ENCODE measurements around the gene ARPC5L. TPM values are rescaled to one million over a fixed set of nuclear protein-coding genes. Genes with fewer than 3 reads are reported as not detected.
"Not testable (repeated sequence)": the region's sequence is repeated elsewhere in the genome, so short reads cannot be mapped to it uniquely, and the experiment has no call there.

ARPC5L gene
- total RNA-seq, 1 donor from 2014 or later, result 57.0 TPM

DNA sequence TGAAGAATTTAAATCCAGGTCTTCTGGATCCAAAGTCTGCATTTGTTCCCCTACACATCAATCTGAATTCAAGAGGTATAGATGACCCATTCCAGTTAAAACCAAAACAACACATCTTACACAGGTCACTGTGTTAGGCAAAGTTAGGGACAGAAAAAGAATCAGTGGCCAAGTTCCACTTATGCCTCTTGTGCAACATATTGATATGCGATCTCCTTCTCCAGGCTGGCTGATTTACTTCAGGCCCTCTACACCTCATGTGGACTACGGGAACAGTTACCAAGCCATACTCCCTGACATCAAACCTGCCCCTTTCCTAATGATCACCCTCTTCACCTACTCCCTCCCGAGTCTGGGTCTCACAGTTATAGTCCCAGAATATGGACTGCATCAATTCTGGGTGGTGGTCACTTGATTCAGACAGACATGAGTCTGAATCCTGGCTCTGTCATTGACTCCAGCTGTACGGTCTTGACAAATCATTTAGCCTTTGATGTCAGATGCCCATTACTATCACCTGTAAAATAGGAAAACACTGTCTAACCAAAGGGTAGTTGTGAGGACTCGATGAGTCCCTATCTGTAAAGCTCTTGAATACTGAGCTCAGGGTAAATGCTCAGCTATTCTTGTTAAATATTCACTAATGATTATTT is 52.9 kb downstream of the ARPC5L start:
- no peaks in the 10 kb centered on the region for H3K4me1 Mint-ChIP-seq (ENCODE audit: low read depth, unreplicated experiment)
- Histone ChIP-seq H3K4me3 (ENCODE audit: insufficient read depth, low read depth, low read length) (no peak overlapping the region), H2AFZ (ENCODE audit: low read depth, low read length) (no peak overlapping the region), H3K4me1 (ENCODE audit: insufficient read depth, low read length) (no peaks in the 10 kb centered on the region), H3K9me3 (ENCODE audit: insufficient read depth, low read depth, low read length) (no peaks in the 10 kb centered on the region), H3K4me2 (ENCODE audit: low read length) (no peak overlapping the region), H3K36me3 (ENCODE audit: insufficient read depth, low read length) (peaks cover 18% of the 10 kb centered on the region), H3K27me3 (ENCODE audit: insufficient read depth, low read length) (no peaks in the 10 kb centered on the region), H4K20me1 (ENCODE audit: insufficient read depth, low read length) (no peaks in the 10 kb centered on the region), H3K27ac (ENCODE audit: low read depth, low read length) (no peak overlapping the region), H3K9ac (ENCODE audit: low read length) (no peak overlapping the region), H3K79me2 (ENCODE audit: insufficient read depth, low read length) (no peaks in the 10 kb centered on the region)
- H3K27me3 Mint-ChIP-seq (ENCODE audit: low read depth, unreplicated experiment), result no peaks in the 10 kb centered on the region
- H3K27ac Mint-ChIP-seq (ENCODE audit: unreplicated experiment), result no peak overlapping the region
- DNase-seq (ENCODE audit: low read depth) (no peak), FAIRE-seq (no peak)
- H3K36me3 Mint-ChIP-seq (ENCODE audit: low read depth, unreplicated experiment), result peaks cover 32% of the 10 kb centered on the region
- H3K9me3 Mint-ChIP-seq (ENCODE audit: unreplicated experiment), result peaks cover 5% of the 10 kb centered on the region
- TF ChIP-seq CTCF (IDR thresholded peaks at IDR 0.05; ENCODE audit: insufficient read depth, low read depth, low read length) (no peak), EZH2 (IDR thresholded peaks at IDR 0.05; ENCODE audit: insufficient read depth, low read length) (no peak)
- no peak overlapping the region for H3K4me3 Mint-ChIP-seq (ENCODE audit: unreplicated experiment)

GRCh38 chr9:124920394-124920793 is 58.5 kb downstream of the ARPC5L start:
- H3K9me3 ChIP-seq (ENCODE audit: insufficient read depth, low read depth, low read length); H2AFZ ChIP-seq (ENCODE audit: low read depth, low read length); H3K9ac ChIP-seq (ENCODE audit: low read length); H3K36me3 Mint-ChIP-seq (ENCODE audit: low read depth, unreplicated experiment); H3K4me1 Mint-ChIP-seq (ENCODE audit: low read depth, unreplicated experiment); H3K4me3 Mint-ChIP-seq (ENCODE audit: unreplicated experiment); H4K20me1 ChIP-seq (ENCODE audit: insufficient read depth, low read length); FAIRE-seq; H3K4me2 ChIP-seq (ENCODE audit: low read length); H3K79me2 ChIP-seq (ENCODE audit: insufficient read depth, low read length); H3K27ac ChIP-seq (ENCODE audit: low read depth, low read length); H3K9me3 Mint-ChIP-seq (ENCODE audit: unreplicated experiment); H3K27me3 Mint-ChIP-seq (ENCODE audit: low read depth, unreplicated experiment); H3K27me3 ChIP-seq (ENCODE audit: insufficient read depth, low read length); DNase-seq (ENCODE audit: low read depth); H3K4me1 ChIP-seq (ENCODE audit: insufficient read depth, low read length); H3K4me3 ChIP-seq (ENCODE audit: insufficient read depth, low read depth, low read length); H3K27ac Mint-ChIP-seq (ENCODE audit: unreplicated experiment): not testable (repeated sequence)
- peaks cover 11% of the 10 kb centered on the region for H3K36me3 ChIP-seq (ENCODE audit: insufficient read depth, low read length)

Other genes with a start within 250 kb of the ARPC5L start
- gene NR6A1, start 90.8 kb upstream of the ARPC5L start, total RNA-seq, result 14.5 and 20.8 TPM in 2 replicates
- 148 and 179 TPM in 2 replicates for gene OLFML2A, start 85.0 kb upstream of the ARPC5L start, total RNA-seq
- gene WDR38, start 8.7 kb upstream of the ARPC5L start, total RNA-seq, result not detected in 2 replicates
- gene RPL35, start 173 bp upstream of the ARPC5L start, total RNA-seq, result 1,209 and 1,259 TPM in 2 replicates
- gene GOLGA1, start 79.0 kb downstream of the ARPC5L start, total RNA-seq, result 10.2 and 11.2 TPM in 2 replicates